Myometrial cell (primary cell): ENCODE measurements around the gene LIX1. TPM values are rescaled to one million over a fixed set of nuclear protein-coding genes. Genes with fewer than 3 reads are reported as not detected.

Experiments
- total RNA-seq: library from RNA; depleted of rRNA; stranded (reverse); fragments of >200 nt; gene quantifications from 2 replicates; pipeline ENCODE4 v1.2.3, GENCODE V29; 2015

Gene LIX1
- total RNA-seq: not detected in 2 replicates

GRCh38 chr5:97142521-97143254 lies at the start of gene LIX1:
Gene LIX1 (minus strand): TSS chr5:97142611. CDS start chr5:97142576, 35 bp downstream.

GRCh38 chr5:97183100-97183929 lies 40.9 kb upstream of the LIX1 start, which contains the start of gene RIOK2:
Gene RIOK2 (minus strand): TSS chr5:97183247. CDS start chr5:97183191, 56 bp downstream.

Other genes starting within 250 kb of the LIX1 start
- gene LNPEP, start 206.5 kb downstream of the LIX1 start, total RNA-seq: 10.7 and 12.6 TPM in 2 replicates
- gene RIOK2, start 40.6 kb upstream of the LIX1 start, total RNA-seq: 11.7 and 32.6 TPM in 2 replicates